Sigmoid colon (tissue), 4 donors: ENCODE results near the gene KIF26B.
A peak's percentile ranks its signal among the peaks of the same experiment; 100 is the strongest.

Experiments used
- EP300 ChIP-seq, 4 donors: sonication (generic); formaldehyde crosslinking; IDR thresholded peaks; one replicate each; pipeline ENCODE4 v1.6.1; 2017; ENCODE audit warnings: antibody characterized with exemption in 4 of 4
- POLR2AphosphoS5 ChIP-seq, 4 donors: sonication (generic); formaldehyde crosslinking; IDR thresholded peaks; one replicate each; pipeline ENCODE4 v1.6.1; 2017; ENCODE audit warnings: antibody characterized with exemption in 4 of 4

DNA sequence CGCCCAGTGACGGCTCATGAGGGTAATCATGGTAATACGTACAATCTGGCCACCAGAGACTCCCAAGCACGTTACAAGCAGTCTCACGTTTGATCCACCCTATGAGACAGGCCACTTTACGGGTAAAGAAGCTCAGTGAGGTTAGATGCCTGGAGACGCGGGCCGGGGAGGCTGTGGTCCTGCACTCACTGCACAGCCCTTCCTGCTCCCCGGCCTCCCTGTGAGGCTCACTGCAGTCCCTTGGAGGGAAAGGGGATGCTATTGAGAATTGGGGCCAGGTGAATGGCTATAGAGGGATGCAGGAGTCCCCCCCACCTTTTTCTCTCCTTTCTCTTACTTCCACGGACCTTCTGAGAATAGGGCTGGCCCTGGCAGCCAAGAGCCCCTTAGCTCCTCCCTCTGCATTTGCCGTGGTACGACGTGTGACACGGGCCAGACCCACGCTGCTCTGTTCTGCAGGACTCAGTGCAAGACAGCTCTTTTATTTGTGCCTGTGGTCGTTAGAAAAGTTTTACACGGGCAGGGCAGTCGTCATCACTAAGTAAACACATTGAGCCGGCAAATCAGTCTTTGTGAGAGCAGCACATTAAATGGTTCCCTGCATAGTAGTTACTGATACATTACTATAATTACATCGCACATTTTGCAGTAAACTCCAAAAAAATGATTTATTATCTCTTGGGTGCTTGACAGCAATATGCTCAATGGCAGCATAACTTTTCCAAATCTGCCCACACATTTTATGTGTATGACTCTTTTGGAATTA lies 18.8 kb downstream of the KIF26B start:
- TF ChIP-seq EP300 (IDR thresholded peaks at IDR 0.05) (peak in 2 of 4 donors; percentile 18 to 61), POLR2AphosphoS5 (IDR thresholded peaks at IDR 0.05) (peak; percentile 15 to 61 (median 49))
